NCI-H510A treated with DMSO at 0.1 percent for 48 hours (cell line): ENCODE data around the gene ASCL1.

ENCODE experiments used
- DNase-seq: peaks from one replicate; lab custom pipeline; 2025; lab: John Stamatoyannopoulos, UW

Gene ASCL1

GRCh38 chr12:102951841-102952240 lies 5.6 kb upstream of the ASCL1 start:
- peak; percentile 36 for DNase-seq

- DNase-seq = no peak
Measured at GRCh38 chr12:102953221-102953620, 4.3 kb upstream of the ASCL1 start.

- peak; percentile 51 for DNase-seq
Measured at GRCh38 chr12:102954134-102954533, 3.3 kb upstream of the ASCL1 start.

GRCh38 chr12:102955926-102956737 lies 1.3 kb upstream of the ASCL1 start:
- peak; percentile 51 for DNase-seq

- no peak for DNase-seq
Measured at GRCh38 chr12:102956738-102957327, 641 bp upstream of the ASCL1 start.

- no peak for DNase-seq
Measured at GRCh38 chr12:102958073-102958829, 777 bp downstream of the ASCL1 start.

GRCh38 chr12:102958830-102959176 lies 1.3 kb downstream of the ASCL1 start:
- DNase-seq = no peak

GRCh38 chr12:102959391-102959790 lies 1.9 kb downstream of the ASCL1 start:
- peak; percentile 55 for DNase-seq

- DNase-seq = peak; percentile 98
Measured at GRCh38 chr12:102960766-102961465, 3.4 kb downstream of the ASCL1 start.

GRCh38 chr12:102961466-102961855 lies 4.0 kb downstream of the ASCL1 start:
- DNase-seq = peak; percentile 98

GRCh38 chr12:102962532-102962931 lies 5.1 kb downstream of the ASCL1 start:
- peak; percentile 60 for DNase-seq

GRCh38 chr12:102962986-102963385 lies 5.5 kb downstream of the ASCL1 start:
- DNase-seq = no peak

- DNase-seq = no peak
Measured at GRCh38 chr12:102963796-102964195, 6.3 kb downstream of the ASCL1 start.

GRCh38 chr12:102964872-102965271 lies 7.4 kb downstream of the ASCL1 start:
- DNase-seq = peak; percentile 94

- DNase-seq = peak; percentile 55
Measured at GRCh38 chr12:102965281-102966155, 8.0 kb downstream of the ASCL1 start.

GRCh38 chr12:102966200-102966863 lies 8.9 kb downstream of the ASCL1 start:
- no peak for DNase-seq

- DNase-seq = no peak
Measured at GRCh38 chr12:102970780-102971179, 13.3 kb downstream of the ASCL1 start.

- DNase-seq = peak; percentile 54
Measured at GRCh38 chr12:102971227-102971626, 13.8 kb downstream of the ASCL1 start.

- DNase-seq = no peak
Measured at GRCh38 chr12:102973583-102973982, 16.1 kb downstream of the ASCL1 start.

- peak; percentile 32 for DNase-seq
Measured at GRCh38 chr12:102976609-102977280, 19.3 kb downstream of the ASCL1 start.
